CD4-positive, alpha-beta T cell (primary cell): Measurements from ENCODE around the gene CEP112. TPM values are rescaled to one million over a fixed set of nuclear protein-coding genes. Genes with fewer than 3 reads are reported as not detected.

ENCODE experiments used
- ATAC-seq: fragments of 200-7000 bp; cut with Tn5 transposase; one replicate; pipeline ENCODE4 v1.10.0; 2022; ENCODE audit warnings: mild to moderate bottlenecking; ENCODE audit not compliant: poor library complexity
- CTCF ChIA-PET: fragments of 350-600 bp; sonication (Branson Sonifier 250); formaldehyde crosslinking; loops from one replicate; lab custom pipeline; 2021; ENCODE audit warnings: antibody characterized with exemption, inconsistent platforms; lab: Charles Lee
- POLR2A ChIA-PET: fragments of 350-600 bp; sonication (Branson Sonifier 250); formaldehyde crosslinking; loops from one replicate; lab custom pipeline; 2021; ENCODE audit warnings: antibody characterized with exemption, inconsistent platforms; lab: Charles Lee
- DNase-seq, 14 experiments: peaks; one replicate each; pipeline ENCODE4 v3.0.0-alpha.2; 2013 to 2020; ENCODE audit warnings: mixed read lengths in 2 of 14
- H3K27ac ChIP-seq, 2 donors: one replicate each; pipeline versions ENCODE4 v1.5.1 to v1.7.0; 2013; ENCODE audit warnings: low read length in 2 of 2, low read depth in 1 of 2, mild to moderate bottlenecking in 1 of 2
- H3K27me3 ChIP-seq, 2 experiments: 1 replicate in 1 of 2; 2 replicates in 1 of 2; pipeline versions ENCODE4 v1.6.1 to v1.7.0; 2013; ENCODE audit warnings: low read length in 2 of 2, control low read depth in 1 of 2, mild to moderate bottlenecking in 1 of 2, moderate library complexity in 1 of 2; ENCODE audit not compliant: insufficient read depth in 2 of 2, control insufficient read depth in 1 of 2
- H3K36me3 ChIP-seq: one replicate; pipeline ENCODE4 v1.6.1; 2013; ENCODE audit warnings: low read length, control low read depth; ENCODE audit not compliant: insufficient read depth
- H3K4me1 ChIP-seq: one replicate; pipeline ENCODE4 v1.6.1; 2013; ENCODE audit warnings: low read length, control low read depth; ENCODE audit not compliant: insufficient read depth
- H3K4me3 ChIP-seq: one replicate; pipeline ENCODE4 v1.5.1; 2013; ENCODE audit warnings: mild to moderate bottlenecking, low read length, moderate library complexity
- H3K9me3 ChIP-seq, 2 experiments: 1 replicate in 1 of 2; 2 replicates in 1 of 2; pipeline versions ENCODE4 v1.6.1 to v1.7.0; 2013; ENCODE audit warnings: low read length in 2 of 2, mild to moderate bottlenecking in 2 of 2, control low read depth in 1 of 2, moderate library complexity in 1 of 2; ENCODE audit not compliant: control insufficient read depth in 1 of 2, insufficient read depth in 1 of 2
- H3K27ac Mint-ChIP-seq: one replicate; pipeline ENCODE4 v1.8.0; 2020; ENCODE audit warnings: mixed read lengths
- H3K27me3 Mint-ChIP-seq: one replicate; pipeline ENCODE4 v1.8.0; 2021; ENCODE audit warnings: mixed read lengths
- H3K36me3 Mint-ChIP-seq: one replicate; pipeline ENCODE4 v1.8.0; 2021; ENCODE audit warnings: low read depth, mixed read lengths
- H3K4me1 Mint-ChIP-seq: one replicate; pipeline ENCODE4 v1.8.0; 2021; ENCODE audit warnings: low read depth, mixed read lengths
- H3K4me3 Mint-ChIP-seq: one replicate; pipeline ENCODE4 v1.8.0; 2020; ENCODE audit warnings: mild to moderate bottlenecking, mixed read lengths
- H3K9me3 Mint-ChIP-seq: one replicate; pipeline ENCODE4 v1.8.0; 2020; ENCODE audit warnings: mixed read lengths
- CTCF ChIP-seq: fragments of 200-600 bp; IDR thresholded peaks from one replicate; pipeline ENCODE4 v1.8.0; 2022; ENCODE audit warnings: antibody characterized with exemption, mild to moderate bottlenecking
- intact Hi-C, 2 experiments: fragments of 100-400 bp; cut with DNase I in 1 of 2; cut with micrococcal nuclease in 1 of 2; formaldehyde crosslinking; loops; one replicate each; pipeline versions ENCODE4 v1.15.1 to v1.9.0; 2023 to 2025; cut with DNase I, micrococcal nuclease
- total RNA-seq, 174 experiments: library from RNA in 2 of 174; stranded (reverse) in 2 of 174; gene quantifications; one replicate each; pipeline ENCODE4 v1.2.3 and lab custom pipeline; 2021 to 2026

CEP112 gene
- total RNA-seq, 2 experiments from 2014 or later, result 1.6 to 2.2 TPM

- H3K4me1 Mint-ChIP-seq, result no peaks in the 10 kb centered on the region
- ATAC-seq, result no peak
These were observed 8.4 kb downstream of the CEP112 start for GRCh38 chr17:66183529-66183928.

GRCh38 chr17:66178642-66179041, 13.3 kb downstream of the CEP112 start:
- no peaks in the 10 kb centered on the region for H3K4me1 Mint-ChIP-seq
- H3K9me3 Mint-ChIP-seq, result no peaks in the 10 kb centered on the region

More at GRCh38 chr17:66183529-66183928, 8.4 kb downstream of the CEP112 start:
- no peaks in the 10 kb centered on the region for H3K4me1 ChIP-seq
- H3K36me3 ChIP-seq, result no peaks in the 10 kb centered on the region
- H3K27me3 ChIP-seq, result no peaks in the 10 kb centered on the region
- no peak for TF ChIP-seq CTCF
- H3K27ac ChIP-seq, result no peak overlapping the region
- ChIA-PET CTCF (no interaction called here), POLR2A (interaction anchor here (0.7 kb wide), 1 partner anchor 220 kb away, joined by 4 read pairs; no protein-coding TSS in a partner anchor)
- H3K9me3 ChIP-seq, result no peaks in the 10 kb centered on the region
- no peak for DNase-seq
- no peaks in the 10 kb centered on the region for H3K27me3 Mint-ChIP-seq
- no peaks in the 10 kb centered on the region for H3K9me3 Mint-ChIP-seq
- H3K27ac Mint-ChIP-seq, result no peak overlapping the region
- no peaks in the 10 kb centered on the region for H3K36me3 Mint-ChIP-seq
- intact Hi-C loops, result no loop called here
- H3K4me3 Mint-ChIP-seq, result no peak overlapping the region
- no peak overlapping the region for H3K4me3 ChIP-seq

DNA sequence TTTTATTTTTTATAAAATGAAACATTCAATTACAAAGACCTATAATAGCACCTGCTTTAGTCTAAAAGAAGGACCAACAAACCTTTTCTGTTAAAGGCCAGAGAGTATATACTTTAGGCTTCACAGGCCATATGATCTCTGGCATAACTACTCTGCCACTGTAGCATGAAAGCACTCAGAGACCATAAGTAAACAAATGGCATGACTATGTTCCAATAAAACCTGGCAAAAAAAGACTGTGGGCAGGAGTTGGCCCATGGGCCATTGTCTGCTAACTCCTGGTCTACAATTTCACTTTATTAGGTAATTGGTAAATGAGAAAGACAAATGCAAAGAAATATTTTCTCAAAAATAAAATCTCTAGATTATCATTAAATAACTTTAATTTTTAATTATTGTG, 14.9 kb downstream of the CEP112 start:
- Histone ChIP-seq H3K36me3 (no peaks in the 10 kb centered on the region), H3K27ac (no peak overlapping the region), H3K9me3 (no peaks in the 10 kb centered on the region), H3K4me1 (no peaks in the 10 kb centered on the region), H3K4me3 (no peak overlapping the region), H3K27me3 (no peaks in the 10 kb centered on the region)
- TF ChIP-seq CTCF, result no peak
- no peak for ATAC-seq
- H3K27me3 Mint-ChIP-seq, result no peaks in the 10 kb centered on the region
- no peak overlapping the region for H3K27ac Mint-ChIP-seq
- no peak for DNase-seq
- H3K4me1 Mint-ChIP-seq, result no peaks in the 10 kb centered on the region
- intact Hi-C loops, result no loop called here
- ChIA-PET CTCF (no interaction called here), POLR2A (no interaction called here)
- H3K9me3 Mint-ChIP-seq, result no peaks in the 10 kb centered on the region
- no peak overlapping the region for H3K4me3 Mint-ChIP-seq
- H3K36me3 Mint-ChIP-seq, result no peaks in the 10 kb centered on the region

More at GRCh38 chr17:66178642-66179041, 13.3 kb downstream of the CEP112 start:
- H3K4me1 ChIP-seq, result no peaks in the 10 kb centered on the region
- Mint-ChIP-seq H3K4me3 (no peak overlapping the region), H3K27ac (no peak overlapping the region), H3K27me3 (no peaks in the 10 kb centered on the region), H3K36me3 (no peaks in the 10 kb centered on the region)
- TF ChIP-seq CTCF, result no peak
- no peaks in the 10 kb centered on the region for H3K9me3 ChIP-seq
- H3K27me3 ChIP-seq, result no peaks in the 10 kb centered on the region
- H3K36me3 ChIP-seq, result no peaks in the 10 kb centered on the region
- POLR2A ChIA-PET, result no interaction called here
- no peak overlapping the region for H3K4me3 ChIP-seq
- H3K27ac ChIP-seq, result no peak overlapping the region
- ATAC-seq (no peak), DNase-seq (no peak)
- CTCF ChIA-PET, result no interaction called here
- intact Hi-C loops, result no loop called here
